ENCODE data around the gene ATG9B. TPM values are rescaled to one million over a fixed set of nuclear protein-coding genes. Genes with fewer than 3 reads are reported as not detected.
A peak's percentile ranks its signal among the peaks of the same experiment; 100 is the strongest.

Gene ATG9B
- total and polyA plus RNA-seq, 9 of the 15 experiments (the other 6 are each of a cell fraction or from before 2014, with no cell fraction given) = 0.29 to 8.0 (median 2.1) TPM

DNA sequence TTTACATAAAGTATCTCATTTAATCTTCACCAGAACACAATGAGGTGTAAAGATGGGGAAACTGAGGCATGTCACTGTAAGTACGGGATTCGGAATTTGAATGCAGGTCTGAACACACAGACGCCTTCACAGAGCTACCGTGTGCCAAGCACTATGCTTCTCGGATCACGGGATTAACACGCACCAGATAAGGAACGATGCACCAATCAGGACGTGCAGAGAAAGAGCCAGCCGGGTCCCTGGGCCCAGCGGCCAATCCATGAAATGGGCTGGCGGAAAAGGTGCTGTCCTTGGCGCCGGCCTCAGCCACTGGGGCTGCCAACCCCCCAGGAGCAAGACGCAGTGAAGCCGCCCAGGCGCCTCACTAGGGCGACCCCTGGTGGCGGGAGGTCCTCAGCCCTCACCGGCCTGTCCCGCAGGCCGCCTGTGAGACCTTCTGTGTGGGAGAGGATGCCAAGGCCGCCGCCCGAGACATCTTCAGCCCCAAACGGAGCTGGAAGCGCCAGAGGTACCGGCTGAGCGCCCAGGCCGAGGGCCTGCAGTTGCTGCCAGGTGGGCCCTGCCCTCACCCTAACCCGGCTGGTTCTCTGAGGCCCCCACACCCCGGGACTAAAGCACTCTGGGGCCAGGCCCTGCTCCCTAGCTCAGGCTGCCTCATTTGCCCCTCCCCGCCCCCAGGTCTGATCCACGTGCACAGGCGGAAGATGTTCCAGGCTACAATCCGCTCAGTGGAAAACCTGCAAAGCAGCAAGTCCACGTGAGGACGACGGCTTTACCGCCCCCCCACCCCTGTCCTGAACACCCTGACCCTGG lies 15.6 kb downstream of the ATG9B start (continued):
- TF ChIP-seq ELF1 (tag; IDR thresholded peaks at IDR 0.05) = peak; percentile 53
- TF ChIP-seq, protein P1, sequence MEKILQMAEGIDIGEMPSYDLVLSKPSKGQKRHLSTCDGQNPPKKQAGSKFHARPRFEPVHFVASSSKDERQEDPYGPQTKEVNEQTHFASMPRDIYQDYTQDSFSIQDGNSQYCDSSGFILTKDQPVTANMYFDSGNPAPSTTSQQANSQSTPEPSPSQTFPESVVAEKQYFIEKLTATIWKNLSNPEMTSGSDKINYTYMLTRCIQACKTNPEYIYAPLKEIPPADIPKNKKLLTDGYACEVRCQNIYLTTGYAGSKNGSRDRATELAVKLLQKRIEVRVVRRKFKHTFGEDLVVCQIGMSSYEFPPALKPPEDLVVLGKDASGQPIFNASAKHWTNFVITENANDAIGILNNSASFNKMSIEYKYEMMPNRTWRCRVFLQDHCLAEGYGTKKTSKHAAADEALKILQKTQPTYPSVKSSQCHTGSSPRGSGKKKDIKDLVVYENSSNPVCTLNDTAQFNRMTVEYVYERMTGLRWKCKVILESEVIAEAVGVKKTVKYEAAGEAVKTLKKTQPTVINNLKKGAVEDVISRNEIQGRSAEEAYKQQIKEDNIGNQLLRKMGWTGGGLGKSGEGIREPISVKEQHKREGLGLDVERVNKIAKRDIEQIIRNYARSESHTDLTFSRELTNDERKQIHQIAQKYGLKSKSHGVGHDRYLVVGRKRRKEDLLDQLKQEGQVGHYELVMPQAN (IDR thresholded peaks at IDR 0.05; ENCODE audit: borderline replicate concordance) = 0 out of 2 replicates have a peak, but pooled peaks have one; percentile 57
- no peak for TF ChIP-seq EWSR1 (IDR thresholded peaks at IDR 0.05; ENCODE audit: borderline replicate concordance, low read depth, partially characterized antibody)
- peak; percentile 96 for TF ChIP-seq NBN (IDR thresholded peaks at IDR 0.05; ENCODE audit: low read depth)
- TF ChIP-seq TAF7 (tag; IDR thresholded peaks at IDR 0.05) = peak; percentile 34
- TF ChIP-seq ZNF57 (CRISPR knock-in tag; IDR thresholded peaks at IDR 0.05) = peak; percentile 80; the same call in 1 of the 2 replicates
- TF ChIP-seq, protein P2, sequence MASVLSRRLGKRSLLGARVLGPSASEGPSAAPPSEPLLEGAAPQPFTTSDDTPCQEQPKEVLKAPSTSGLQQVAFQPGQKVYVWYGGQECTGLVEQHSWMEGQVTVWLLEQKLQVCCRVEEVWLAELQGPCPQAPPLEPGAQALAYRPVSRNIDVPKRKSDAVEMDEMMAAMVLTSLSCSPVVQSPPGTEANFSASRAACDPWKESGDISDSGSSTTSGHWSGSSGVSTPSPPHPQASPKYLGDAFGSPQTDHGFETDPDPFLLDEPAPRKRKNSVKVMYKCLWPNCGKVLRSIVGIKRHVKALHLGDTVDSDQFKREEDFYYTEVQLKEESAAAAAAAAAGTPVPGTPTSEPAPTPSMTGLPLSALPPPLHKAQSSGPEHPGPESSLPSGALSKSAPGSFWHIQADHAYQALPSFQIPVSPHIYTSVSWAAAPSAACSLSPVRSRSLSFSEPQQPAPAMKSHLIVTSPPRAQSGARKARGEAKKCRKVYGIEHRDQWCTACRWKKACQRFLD (CRISPR knock-in tag; IDR thresholded peaks at IDR 0.05) = peak; percentile 10; the same call in 1 of the 2 replicates
- TF ChIP-seq GATA2 (CRISPR knock-in tag; IDR thresholded peaks at IDR 0.05) = peak; percentile 65; the same call in 1 of the 2 replicates
- TF ChIP-seq PHTF2 (CRISPR knock-in tag; IDR thresholded peaks at IDR 0.05) = peak; percentile 7; the same call in 1 of the 2 replicates
- TF ChIP-seq, protein P3, sequence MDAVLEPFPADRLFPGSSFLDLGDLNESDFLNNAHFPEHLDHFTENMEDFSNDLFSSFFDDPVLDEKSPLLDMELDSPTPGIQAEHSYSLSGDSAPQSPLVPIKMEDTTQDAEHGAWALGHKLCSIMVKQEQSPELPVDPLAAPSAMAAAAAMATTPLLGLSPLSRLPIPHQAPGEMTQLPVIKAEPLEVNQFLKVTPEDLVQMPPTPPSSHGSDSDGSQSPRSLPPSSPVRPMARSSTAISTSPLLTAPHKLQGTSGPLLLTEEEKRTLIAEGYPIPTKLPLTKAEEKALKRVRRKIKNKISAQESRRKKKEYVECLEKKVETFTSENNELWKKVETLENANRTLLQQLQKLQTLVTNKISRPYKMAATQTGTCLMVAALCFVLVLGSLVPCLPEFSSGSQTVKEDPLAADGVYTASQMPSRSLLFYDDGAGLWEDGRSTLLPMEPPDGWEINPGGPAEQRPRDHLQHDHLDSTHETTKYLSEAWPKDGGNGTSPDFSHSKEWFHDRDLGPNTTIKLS (IDR thresholded peaks at IDR 0.05; ENCODE audit: borderline replicate concordance, low read depth) = peak; percentile 84
- TF ChIP-seq SMARCC2 (IDR thresholded peaks at IDR 0.05; ENCODE audit: low read depth) = no peak; the same call in 1 of the 2 replicates
- TF ChIP-seq FOXM1 (IDR thresholded peaks at IDR 0.05; ENCODE audit: low read depth) = peak; percentile 70
- TF ChIP-seq FOXM1 (CRISPR knock-in tag; IDR thresholded peaks at IDR 0.05; ENCODE audit: low read depth) = no peak
- TF ChIP-seq DACH1 (IDR thresholded peaks at IDR 0.05; ENCODE audit: partially characterized antibody) = peak; percentile 66
- TF ChIP-seq RBM34 (IDR thresholded peaks at IDR 0.05; ENCODE audit: borderline replicate concordance, insufficient read depth, low read length) = no peak
- TF ChIP-seq RUNX1 (IDR thresholded peaks at IDR 0.05; ENCODE audit: low read depth) = no peak; the same call in 1 of the 2 replicates
- TF ChIP-seq CTCFL (IDR thresholded peaks at IDR 0.05; ENCODE audit: borderline replicate concordance, insufficient read depth, low read depth, low read length, poor library complexity, severe bottlenecking) = peak; percentile 100
- TF ChIP-seq CC2D1A (IDR thresholded peaks at IDR 0.05) = peak; percentile 94
- TF ChIP-seq TEAD4 (IDR thresholded peaks at IDR 0.05; ENCODE audit: low read length) = no peak; the same call in 1 of the 2 replicates
- no peak for TF ChIP-seq TEAD4 (CRISPR knock-in tag; IDR thresholded peaks at IDR 0.05; ENCODE audit: borderline replicate concordance)
- TF ChIP-seq ZNF507 (tag; conservative IDR thresholded peaks at IDR 0.05) = no peak
